A673 (cell line): ENCODE measurements around the gene MET. TPM values are rescaled to one million over a fixed set of nuclear protein-coding genes. Genes with fewer than 3 reads are reported as not detected.
"Not testable (repeated sequence)": the region's sequence is repeated elsewhere in the genome, so short reads cannot be mapped to it uniquely, and the experiment has no call there.

Experiments used
- BruUV-seq: library from RNA; stranded (reverse); fragments of 400-500 nt; replicated peaks from 2 replicates; lab custom pipeline; 2021; lab: Mats Ljungman, UMichigan
- CTCF ChIA-PET: fragments of 300-600 bp; sonication (Branson Sonifier 250); formaldehyde crosslinking; loops from one replicate; lab custom pipeline; 2022; ENCODE audit warnings: antibody characterized with exemption; lab: Charles Lee
- POLR2A ChIA-PET: fragments of 300-600 bp; sonication (Branson Sonifier 250); formaldehyde crosslinking; loops from one replicate; lab custom pipeline; 2022; ENCODE audit warnings: antibody characterized with exemption; ENCODE audit not compliant: low non-redundant PET; lab: Charles Lee
- DNase-seq: peaks from one replicate; pipeline ENCODE4 v3.0.0-alpha.2; 2015; ENCODE audit warnings: low spot score
- H3K27ac ChIP-seq: fragments of 200-600 bp; sonication (generic); 2 replicates; pipeline ENCODE4 v1.5.1; 2016; ENCODE audit warnings: mixed run types, low read depth, mild to moderate bottlenecking, mixed read lengths, antibody characterized with exemption, low read length; ENCODE audit not compliant: poor library complexity, severe bottlenecking
- H3K27me3 ChIP-seq: fragments of 200-600 bp; sonication (generic); replicated peaks from 2 replicates; pipeline ENCODE4 v1.6.1; 2017; ENCODE audit warnings: mixed run types, low read depth, mild to moderate bottlenecking, mixed read lengths, antibody characterized with exemption, low read length; ENCODE audit not compliant: insufficient read depth, poor library complexity
- H3K36me3 ChIP-seq: fragments of 200-600 bp; sonication (generic); 2 replicates; pipeline ENCODE4 v1.6.1; 2016; ENCODE audit warnings: mixed run types, mild to moderate bottlenecking, mixed read lengths, antibody characterized with exemption, low read length; ENCODE audit not compliant: insufficient read depth, poor library complexity, severe bottlenecking
- H3K4me1 ChIP-seq: fragments of 200-600 bp; sonication (generic); 2 replicates; pipeline ENCODE4 v1.6.1; 2017; ENCODE audit warnings: mixed run types, mild to moderate bottlenecking, mixed read lengths, antibody characterized with exemption, low read length; ENCODE audit not compliant: insufficient read depth, poor library complexity, severe bottlenecking
- H3K4me3 ChIP-seq: fragments of 200-600 bp; sonication (generic); 2 replicates; pipeline ENCODE4 v1.5.1; 2016; ENCODE audit warnings: low read depth, mixed run types, mild to moderate bottlenecking, mixed read lengths, low read length; ENCODE audit not compliant: poor library complexity, severe bottlenecking
- H3K9me3 ChIP-seq: fragments of 200-600 bp; sonication (generic); 2 replicates; pipeline ENCODE4 v1.6.1; 2016; ENCODE audit warnings: mixed run types, low read depth, mild to moderate bottlenecking, mixed read lengths, antibody characterized with exemption, low read length; ENCODE audit not compliant: poor library complexity, severe bottlenecking
- CTCF ChIP-seq: fragments of 300-800, 200-600 bp; sonication (generic); conservative IDR thresholded peaks from 2 replicates; pipeline ENCODE4 v1.5.1; 2017; ENCODE audit warnings: low read depth, mild to moderate bottlenecking, antibody characterized with exemption, low read length, moderate library complexity, mixed read lengths
- EZH2 ChIP-seq: fragments of 200-600 bp; sonication (generic); IDR thresholded peaks from 2 replicates; pipeline ENCODE4 v1.6.1; 2017; ENCODE audit warnings: borderline replicate concordance, low read depth, mild to moderate bottlenecking, mixed read lengths, antibody characterized with exemption, low read length; ENCODE audit not compliant: poor library complexity, severe bottlenecking
- intact Hi-C: fragments of 100-400 bp; cut with micrococcal nuclease; formaldehyde crosslinking; loops from one replicate; pipeline ENCODE4 v1.10.0; 2022; ENCODE audit not compliant: unreplicated experiment
- total RNA-seq: library from RNA; stranded (reverse); gene quantifications from 2 replicates; pipeline ENCODE4 v1.2.3, GENCODE V29; 2021

Gene MET
- total RNA-seq, 1 experiment from 2014 or later, result 6.8 TPM

- no TSS peak for BruUV-seq
- ChIA-PET POLR2A (no interaction called here), CTCF (no interaction called here)
- Histone ChIP-seq H3K27ac (no peak overlapping the region), H3K27me3 (no peaks in the 10 kb centered on the region), H3K9me3 (no peaks in the 10 kb centered on the region), H3K4me1 (no peaks in the 10 kb centered on the region), H3K36me3 (no peaks in the 10 kb centered on the region), H3K4me3 (no peak overlapping the region)
- TF ChIP-seq CTCF, result no peak
- TF ChIP-seq EZH2, result no peak
- intact Hi-C loops, result no loop called here
- DNase-seq, result no peak
These were observed 85.3 kb downstream of the MET start for GRCh38 chr7:116757283-116757682.

DNA sequence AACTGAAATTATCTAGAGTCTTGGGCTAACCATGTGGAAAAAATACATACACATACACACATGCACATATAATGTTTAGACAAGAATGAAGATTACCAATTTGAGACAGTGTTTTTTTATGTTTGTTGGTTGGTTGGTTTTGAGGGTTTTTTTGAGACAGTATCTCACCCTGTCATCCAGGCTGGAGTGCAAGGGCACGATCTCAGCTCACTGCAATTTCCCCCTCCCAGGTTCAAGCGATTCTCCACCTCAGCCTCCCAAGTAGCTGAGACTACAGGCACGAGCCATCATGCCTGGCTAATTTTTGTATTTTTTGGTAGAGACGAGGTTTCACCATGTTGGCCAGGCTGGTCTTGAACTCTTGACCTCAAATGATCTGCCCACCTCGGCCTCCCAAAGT is 87.6 kb downstream of the MET start:
- H3K36me3 ChIP-seq, POLR2A ChIA-PET, DNase-seq, H3K9me3 ChIP-seq, intact Hi-C loops, BruUV-seq, H3K27me3 ChIP-seq, H3K4me3 ChIP-seq, H3K4me1 ChIP-seq, CTCF ChIA-PET, H3K27ac ChIP-seq: not testable (repeated sequence)

DNA sequence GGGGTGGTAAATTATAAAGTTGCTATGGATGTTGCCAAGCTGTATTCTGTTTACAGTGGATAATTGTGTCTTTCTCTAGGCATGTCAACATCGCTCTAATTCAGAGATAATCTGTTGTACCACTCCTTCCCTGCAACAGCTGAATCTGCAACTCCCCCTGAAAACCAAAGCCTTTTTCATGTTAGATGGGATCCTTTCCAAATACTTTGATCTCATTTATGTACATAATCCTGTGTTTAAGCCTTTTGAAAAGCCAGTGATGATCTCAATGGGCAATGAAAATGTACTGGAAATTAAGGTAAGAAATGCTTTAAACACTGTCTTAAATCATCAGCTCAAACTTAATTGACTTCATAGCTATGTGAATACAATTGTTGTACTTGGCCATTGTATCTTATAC is 91.0 kb downstream of the MET start:
- Histone ChIP-seq H3K36me3 (no peaks in the 10 kb centered on the region), H3K27ac (no peak overlapping the region), H3K4me1 (no peaks in the 10 kb centered on the region), H3K4me3 (no peak overlapping the region), H3K27me3 (no peaks in the 10 kb centered on the region), H3K9me3 (no peaks in the 10 kb centered on the region)
- intact Hi-C loops, result no loop called here
- BruUV-seq, result no TSS peak
- no peak for TF ChIP-seq EZH2
- TF ChIP-seq CTCF, result no peak
- ChIA-PET CTCF (interaction anchor here (1.2 kb wide), 1 partner anchor 98 kb away, joined by 3 read pairs; no protein-coding TSS in a partner anchor), POLR2A (no interaction called here)
- DNase-seq, result no peak

DNA sequence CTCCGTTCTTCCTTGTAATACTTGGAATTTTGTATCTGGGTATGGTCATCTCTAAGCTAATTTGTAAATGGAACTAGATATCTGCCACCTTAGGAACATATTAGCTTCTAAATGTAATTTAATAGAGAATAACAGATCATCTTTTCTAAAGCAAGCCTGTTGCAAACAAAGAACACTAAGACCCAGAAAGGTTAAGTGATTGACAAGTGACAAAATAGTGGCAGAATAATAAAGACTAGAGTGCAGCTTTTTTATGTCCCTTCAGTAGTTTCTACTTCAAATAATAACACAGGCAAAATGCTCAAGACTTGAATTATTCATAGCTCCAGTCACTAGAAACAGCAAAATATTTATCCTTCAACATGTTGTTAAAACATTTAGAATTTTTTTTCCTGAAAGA is 91.7 kb downstream of the MET start:
- no peaks in the 10 kb centered on the region for H3K27me3 ChIP-seq
- TF ChIP-seq CTCF, result no peak
- no peak for TF ChIP-seq EZH2
- intact Hi-C loops, result no loop called here
- POLR2A ChIA-PET, result no interaction called here
- H3K27ac ChIP-seq, result no peak overlapping the region
- no peak for DNase-seq
- H3K9me3 ChIP-seq, result no peaks in the 10 kb centered on the region
- no peaks in the 10 kb centered on the region for H3K36me3 ChIP-seq
- BruUV-seq, result no TSS peak
- CTCF ChIA-PET, result no interaction called here
- no peak overlapping the region for H3K4me3 ChIP-seq
- no peaks in the 10 kb centered on the region for H3K4me1 ChIP-seq
